ENCODE measurements around the gene GEMIN7. TPM values are rescaled to one million over a fixed set of nuclear protein-coding genes. Genes with fewer than 3 reads are reported as not detected.

GEMIN7 gene
- total RNA-seq, 1 donor from 2014 or later, result 11.7 TPM

GRCh38 chr19:45082170-45082569 lies 3.1 kb downstream of the GEMIN7 start:
- DNase-seq (ENCODE audit: low spot score) (no peak), ATAC-seq (no peak)

GRCh38 chr19:45086480-45086879 lies 7.4 kb downstream of the GEMIN7 start:
- ATAC-seq, result no peak
- DNase-seq (ENCODE audit: low spot score), result no peak

GRCh38 chr19:45087531-45087930 lies 8.5 kb downstream of the GEMIN7 start:
- no peak for ATAC-seq
- DNase-seq (ENCODE audit: low spot score), result no peak

GRCh38 chr19:45090034-45090433 lies 11.0 kb downstream of the GEMIN7 start:
- no peak for ATAC-seq
- no peak for DNase-seq (ENCODE audit: low spot score)

- DNase-seq (ENCODE audit: low spot score) (no peak), ATAC-seq (no peak)
These were observed 11.5 kb downstream of the GEMIN7 start for GRCh38 chr19:45090606-45091005.

- ATAC-seq, result peak; percentile 85
These were observed 12.2 kb downstream of the GEMIN7 start for GRCh38 chr19:45091031-45091923.

GRCh38 chr19:45092747-45093678 lies 14.0 kb downstream of the GEMIN7 start, which contains the start of gene PPP1R37:
PPP1R37 (plus strand) TSS chr19:45093179; CDS start chr19:45093326, 147 bp downstream.
- ATAC-seq (peak; percentile 77), DNase-seq (ENCODE audit: low spot score) (peak; percentile 94)

More at GRCh38 chr19:45091031-45091923, 12.2 kb downstream of the GEMIN7 start:
- peak; percentile 99 for DNase-seq (ENCODE audit: low spot score)

GRCh38 chr19:45094137-45094536 lies 15.1 kb downstream of the GEMIN7 start:
- ATAC-seq (no peak), DNase-seq (ENCODE audit: low spot score) (no peak)

GRCh38 chr19:45094707-45095106 lies 15.6 kb downstream of the GEMIN7 start:
- DNase-seq (ENCODE audit: low spot score), result no peak
- ATAC-seq, result no peak

- ATAC-seq, result no peak
- no peak for DNase-seq (ENCODE audit: low spot score)
These were observed 16.7 kb downstream of the GEMIN7 start for GRCh38 chr19:45095496-45096413.

GRCh38 chr19:45096700-45097099 lies 17.6 kb downstream of the GEMIN7 start:
- ATAC-seq (no peak), DNase-seq (ENCODE audit: low spot score) (no peak)

GRCh38 chr19:45097450-45097775 lies 18.4 kb downstream of the GEMIN7 start:
- ATAC-seq (no peak), DNase-seq (ENCODE audit: low spot score) (no peak)

GRCh38 chr19:45097776-45098520 lies 18.9 kb downstream of the GEMIN7 start:
- ATAC-seq (peak; percentile 17), DNase-seq (ENCODE audit: low spot score) (no peak)

- peak; percentile 18 for ATAC-seq
- no peak for DNase-seq (ENCODE audit: low spot score)
These were observed 19.7 kb downstream of the GEMIN7 start for GRCh38 chr19:45098521-45099466.

GRCh38 chr19:45099467-45100191 lies 20.6 kb downstream of the GEMIN7 start:
- DNase-seq (ENCODE audit: low spot score) (no peak), ATAC-seq (no peak)

GRCh38 chr19:45100201-45100600 lies 21.1 kb downstream of the GEMIN7 start:
- DNase-seq (ENCODE audit: low spot score), result no peak
- ATAC-seq, result no peak

- ATAC-seq (no peak), DNase-seq (ENCODE audit: low spot score) (no peak)
These were observed 21.8 kb downstream of the GEMIN7 start for GRCh38 chr19:45100846-45101252.

GRCh38 chr19:45101806-45102205 lies 22.7 kb downstream of the GEMIN7 start:
- DNase-seq (ENCODE audit: low spot score), result no peak
- no peak for ATAC-seq

All from left lobe of liver (tissue), 2 donors.